AG08396 (cell line): ENCODE data around the gene UBALD2.
A peak's percentile ranks its signal among the peaks of the same experiment; 100 is the strongest.
"Not testable (repeated sequence)": the region's sequence is repeated elsewhere in the genome, so short reads cannot be mapped to it uniquely, and the experiment has no call there.

Source experiments
- DNase-seq: peaks from one replicate; pipeline ENCODE4 v3.0.0; 2012; ENCODE audit warnings: low spot score, mixed read lengths

The UBALD2 gene

GRCh38 chr17:76265624-76266243 lies 586 bp downstream of the UBALD2 start:
- DNase-seq: peak; percentile 74

GRCh38 chr17:76266244-76266938 lies 1.2 kb downstream of the UBALD2 start:
- peak; percentile 41 for DNase-seq

GRCh38 chr17:76267051-76267576 lies 2.0 kb downstream of the UBALD2 start:
- no peak for DNase-seq

GRCh38 chr17:76267581-76268001 lies 2.4 kb downstream of the UBALD2 start:
- not testable (repeated sequence) for DNase-seq

- DNase-seq: peak; percentile 58
Observed at GRCh38 chr17:76268015-76268749, 3.0 kb downstream of the UBALD2 start.

- no peak for DNase-seq
Observed at GRCh38 chr17:76268991-76269981, 4.1 kb downstream of the UBALD2 start.

GRCh38 chr17:76270127-76270592 lies 5.0 kb downstream of the UBALD2 start:
- no peak for DNase-seq

- no peak for DNase-seq
Observed at GRCh38 chr17:76270770-76271668, 5.9 kb downstream of the UBALD2 start.

GRCh38 chr17:76271669-76272540 lies 6.8 kb downstream of the UBALD2 start:
- no peak for DNase-seq

- no peak for DNase-seq
Observed at GRCh38 chr17:76272541-76273444, 7.6 kb downstream of the UBALD2 start.

- DNase-seq: no peak
Observed at GRCh38 chr17:76273445-76274111, 8.4 kb downstream of the UBALD2 start.

GRCh38 chr17:76274112-76274956 lies 9.2 kb downstream of the UBALD2 start:
- no peak for DNase-seq

- no peak for DNase-seq
Observed at GRCh38 chr17:76275382-76276068, 10.4 kb downstream of the UBALD2 start.

GRCh38 chr17:76276069-76276431 lies 10.9 kb downstream of the UBALD2 start:
- no peak for DNase-seq

- DNase-seq: peak; percentile 67
Observed at GRCh38 chr17:76276461-76277299, 11.5 kb downstream of the UBALD2 start.
